HepG2 (cell line): ENCODE measurements around the gene BPIFB2. TPM values are rescaled to one million over a fixed set of nuclear protein-coding genes. Genes with fewer than 3 reads are reported as not detected.

Source experiments
- ATF6 ChIP-seq: sonication (generic); formaldehyde crosslinking; conservative IDR thresholded peaks from 2 replicates; pipeline ENCODE4 v1.4.0; 2020; ENCODE audit warnings: missing genetic modification reagents
- DMAP1 ChIP-seq: IDR thresholded peaks from 2 replicates; pipeline ENCODE4 v1.6.1; 2016
- ERF ChIP-seq: IDR thresholded peaks from 2 replicates; pipeline ENCODE4 v1.6.1; 2018; ENCODE audit warnings: missing biosample characterization, missing genetic modification reagents
- HNF4A ChIP-seq: sonication (generic); formaldehyde crosslinking; IDR thresholded peaks from 2 replicates; pipeline ENCODE4 v1.4.0; 2020; ENCODE audit warnings: missing genetic modification reagents
- ISX ChIP-seq: sonication (generic); formaldehyde crosslinking; conservative IDR thresholded peaks from 2 replicates; pipeline ENCODE4 v1.5.0; 2020; ENCODE audit warnings: missing genetic modification reagents
- KDM3A ChIP-seq: IDR thresholded peaks from 2 replicates; pipeline ENCODE4 v1.6.1; 2018; ENCODE audit warnings: low read depth, missing compliant biosample characterization
- MED1 ChIP-seq: sonication (generic); formaldehyde crosslinking; IDR thresholded peaks from 2 replicates; pipeline ENCODE4 v1.4.0; 2020; ENCODE audit warnings: missing genetic modification reagents
- MXD3 ChIP-seq: IDR thresholded peaks from 2 replicates; pipeline ENCODE4 v1.6.1; 2016; ENCODE audit warnings: mild to moderate bottlenecking, missing biosample characterization, missing genetic modification reagents
- NONO ChIP-seq, 2 experiments: fragments of 450-650 bp in 1 of 2; sonication (generic) in 1 of 2; formaldehyde crosslinking in 1 of 2; IDR thresholded peaks in 1 of 2; conservative IDR thresholded peaks in 1 of 2; 2 replicates each; pipeline versions ENCODE4 v1.6.1 to v1.8.0; 2017 to 2022; ENCODE audit warnings: mild to moderate bottlenecking in 1 of 2, missing genetic modification reagents in 1 of 2, moderate library complexity in 1 of 2
- NRL ChIP-seq: sonication (generic); formaldehyde crosslinking; IDR thresholded peaks from 2 replicates; pipeline ENCODE4 v1.5.0; 2020; ENCODE audit warnings: missing genetic modification reagents, mild to moderate bottlenecking, moderate library complexity, borderline replicate concordance
- POLR2G ChIP-seq: fragments of 200-400 bp; formaldehyde crosslinking; IDR thresholded peaks from 2 replicates; pipeline ENCODE4 v1.6.1; 2018; ENCODE audit warnings: mild to moderate bottlenecking, low read depth, low read length, moderate library complexity
- RAD51 ChIP-seq: fragments of 450-650 bp; IDR thresholded peaks from 2 replicates; pipeline ENCODE4 v1.6.1; 2016; ENCODE audit warnings: borderline replicate concordance
- RBM22 ChIP-seq: fragments of 200-400 bp; formaldehyde crosslinking; optimal IDR thresholded peaks from 2 replicates; pipeline ENCODE3; 2017; ENCODE audit warnings: mild to moderate bottlenecking, low read length, moderate library complexity
- SNAPC5 ChIP-seq: sonication (generic); formaldehyde crosslinking; IDR thresholded peaks from 2 replicates; pipeline ENCODE4 v1.8.1; 2023; ENCODE audit warnings: mild to moderate bottlenecking, missing genetic modification reagents, borderline replicate concordance
- TAF15 ChIP-seq: fragments of 200-400 bp; formaldehyde crosslinking; IDR thresholded peaks from one replicate; pipeline ENCODE4 v1.6.1; 2018; ENCODE audit warnings: mild to moderate bottlenecking, low read depth, low read length; ENCODE audit not compliant: poor library complexity, severe bottlenecking
- TCF7 ChIP-seq: sonication (generic); IDR thresholded peaks from 2 replicates; pipeline ENCODE4 v1.6.1; 2016; ENCODE audit warnings: antibody characterized with exemption, low read depth
- TEF ChIP-seq: sonication (generic); formaldehyde crosslinking; IDR thresholded peaks from 2 replicates; pipeline ENCODE4 v1.5.0; 2020; ENCODE audit warnings: missing genetic modification reagents
- ZBTB38 ChIP-seq: sonication (generic); formaldehyde crosslinking; IDR thresholded peaks from 2 replicates; pipeline ENCODE4 v1.5.1; 2020; ENCODE audit warnings: mild to moderate bottlenecking, missing genetic modification reagents
- ZFY ChIP-seq: sonication (generic); formaldehyde crosslinking; IDR thresholded peaks from 2 replicates; pipeline ENCODE4 v1.4.0; 2020; ENCODE audit warnings: missing genetic modification reagents
- ZKSCAN1 ChIP-seq: fragments of 150-350 bp; IDR thresholded peaks from 2 replicates; pipeline ENCODE4 v1.6.1; 2014; ENCODE audit warnings: low read length
- ZMAT3 ChIP-seq: sonication (generic); formaldehyde crosslinking; conservative IDR thresholded peaks from 2 replicates; pipeline ENCODE4 v1.7.0; 2021; ENCODE audit warnings: missing genetic modification reagents
- ZNF501 ChIP-seq: sonication (generic); formaldehyde crosslinking; IDR thresholded peaks from 2 replicates; pipeline ENCODE4 v1.5.1; 2020; ENCODE audit warnings: mild to moderate bottlenecking, moderate library complexity, missing genetic modification reagents
- ZNF552 ChIP-seq: sonication (generic); formaldehyde crosslinking; IDR thresholded peaks from 2 replicates; pipeline ENCODE4 v1.9.0; 2022; ENCODE audit warnings: missing genetic modification reagents, mild to moderate bottlenecking, borderline replicate concordance
- ZNF563 ChIP-seq: sonication (generic); formaldehyde crosslinking; IDR thresholded peaks from 2 replicates; pipeline ENCODE4 v1.8.0; 2022; ENCODE audit warnings: mild to moderate bottlenecking, moderate library complexity, missing genetic modification reagents
- ZNF597 ChIP-seq: sonication (generic); formaldehyde crosslinking; IDR thresholded peaks from 2 replicates; pipeline ENCODE4 v1.5.0; 2020; ENCODE audit warnings: missing genetic modification reagents
- ZNF83 ChIP-seq: sonication (generic); formaldehyde crosslinking; IDR thresholded peaks from 2 replicates; pipeline ENCODE4 v1.4.0; 2020; ENCODE audit warnings: missing genetic modification reagents, mild to moderate bottlenecking, borderline replicate concordance
- polyA plus RNA-seq, 8 experiments: library from polyadenylated mRNA; depleted of rRNA in 3 of 8; stranded (reverse) in 7 of 8; unstranded in 1 of 8; fragments of >200 nt; fragmentation: Illumina TruSeq in 4 of 8; extraction: Trizol in 4 of 8; gene quantifications; 2 replicates each; pipeline versions ENCODE4 v1.2.1 to v1.2.3, GENCODE V29; 2011 to 2016; ENCODE audit warnings: low read depth in 4 of 8, missing spikeins in 1 of 8, mixed read lengths in 1 of 8; ENCODE audit not compliant: insufficient read depth in 1 of 8
- total RNA-seq, 5 experiments: library from RNA; depleted of rRNA; stranded (reverse); fragments of >200 nt; fragmentation: Illumina TruSeq; extraction: Trizol; gene quantifications; 2 replicates each; pipeline ENCODE4 v1.2.3, GENCODE V29; 2016; ENCODE audit warnings: low read depth in 1 of 5

Gene BPIFB2
- total and polyA plus RNA-seq, 2 of the 13 experiments (the other 11 are each of a cell fraction or from before 2014, with no cell fraction given): 54.5 to 902 TPM

- peak; percentile 77; the same call in 1 of the 2 replicates for TF ChIP-seq SNAPC5 (CRISPR knock-in tag)
- peak; percentile 11 for TF ChIP-seq RBM22
- no peak for TF ChIP-seq KDM3A (CRISPR knock-in tag)
- TF ChIP-seq TAF15: peak; percentile 69
- TF ChIP-seq POLR2G: peak; percentile 24
- no peak for TF ChIP-seq DMAP1 (CRISPR knock-in tag)
- 0 out of 2 replicates have a peak, but pooled peaks have one; percentile 22 for TF ChIP-seq ZNF597 (CRISPR knock-in tag)
- TF ChIP-seq ZNF563 (CRISPR knock-in tag): no peak
- TF ChIP-seq ZFY: no peak
- TF ChIP-seq ISX (CRISPR knock-in tag): peak; percentile 74; the same call in 1 of the 2 replicates
- 0 out of 2 replicates have a peak, but pooled peaks have one; percentile 41 for TF ChIP-seq TEF (CRISPR knock-in tag)
- 0 out of 2 replicates have a peak, but pooled peaks have one; percentile 0 for TF ChIP-seq NRL (CRISPR knock-in tag)
- 0 out of 2 replicates have a peak, but pooled peaks have one; percentile 53 for TF ChIP-seq ZNF552 (CRISPR knock-in tag)
- peak; percentile 99 for TF ChIP-seq ZBTB38 (CRISPR knock-in tag)
- no peak for TF ChIP-seq ZNF501 (CRISPR knock-in tag)
- 0 out of 2 replicates have a peak, but pooled peaks have one; percentile 19 for TF ChIP-seq ZKSCAN1
- TF ChIP-seq ATF6 (CRISPR knock-in tag): 0 out of 2 replicates have a peak, but pooled peaks have one; percentile 45
- TF ChIP-seq MXD3: 0 out of 2 replicates have a peak, but pooled peaks have one; percentile 18
- no peak for TF ChIP-seq NONO (IDR thresholded peaks at IDR 0.05)
- peak; percentile 30; the same call in 1 of the 2 replicates for TF ChIP-seq NONO (CRISPR knock-in tag; conservative IDR thresholded peaks at IDR 0.05)
- peak; percentile 49; the same call in 1 of the 2 replicates for TF ChIP-seq RAD51
- TF ChIP-seq ERF: no peak
- no peak; the same call in 1 of the 2 replicates for TF ChIP-seq ZMAT3 (CRISPR knock-in tag)
- peak; percentile 66 for TF ChIP-seq MED1
- TF ChIP-seq TCF7: 0 out of 2 replicates have a peak, but pooled peaks have one; percentile 8
- peak; percentile 40; the same call in 1 of the 2 replicates for TF ChIP-seq HNF4A (CRISPR knock-in tag)
- peak; percentile 70 for TF ChIP-seq ZNF83 (CRISPR knock-in tag)
These were observed 1.1 kb downstream of the BPIFB2 start (continued) for GRCh38 chr20:33008336-33009213.
